KMS-11 (cell line): ENCODE results near the gene CNPY3.

ENCODE experiments used
- H2AFZ ChIP-seq: fragments of 200-600 bp; sonication (generic); 2 replicates; pipeline ENCODE4 v1.6.1; 2016; ENCODE audit warnings: antibody characterized with exemption, mixed run types, low read depth
- H3K27ac ChIP-seq: fragments of 200-600 bp; sonication (generic); 2 replicates; pipeline ENCODE4 v1.6.1; 2016; ENCODE audit warnings: mild to moderate bottlenecking, mixed run types
- H3K27me3 ChIP-seq: fragments of 200-600 bp; sonication (generic); 2 replicates; pipeline ENCODE4 v1.6.1; 2017; ENCODE audit warnings: mild to moderate bottlenecking, low read depth, mixed run types, moderate library complexity; ENCODE audit not compliant: insufficient read depth
- H3K36me3 ChIP-seq: fragments of 200-600 bp; sonication (generic); 2 replicates; pipeline ENCODE4 v1.6.1; 2017; ENCODE audit warnings: mild to moderate bottlenecking, mixed run types; ENCODE audit not compliant: insufficient read depth
- H3K4me1 ChIP-seq: fragments of 200-600 bp; sonication (generic); 2 replicates; pipeline ENCODE4 v1.6.1; 2016; ENCODE audit warnings: mild to moderate bottlenecking, low read depth, mixed run types; ENCODE audit not compliant: poor library complexity, severe bottlenecking
- H3K4me2 ChIP-seq: fragments of 200-600 bp; sonication (generic); 2 replicates; pipeline ENCODE4 v1.7.0; 2016; ENCODE audit warnings: mild to moderate bottlenecking, mixed run types
- H3K4me3 ChIP-seq: fragments of 200-600 bp; sonication (generic); IDR thresholded peaks from 2 replicates; pipeline ENCODE4 v1.6.1; 2017; ENCODE audit warnings: low read depth, low read length, mixed read lengths; ENCODE audit not compliant: insufficient read depth
- H3K79me2 ChIP-seq: fragments of 200-600 bp; sonication (generic); 2 replicates; pipeline ENCODE4 v1.6.1; 2016; ENCODE audit warnings: low read depth, mixed run types; ENCODE audit not compliant: insufficient read depth
- H3K9ac ChIP-seq: fragments of 200-600 bp; sonication (generic); 2 replicates; pipeline ENCODE4 v1.6.1; 2016; ENCODE audit warnings: mild to moderate bottlenecking, mixed run types
- H4K20me1 ChIP-seq: fragments of 200-600 bp; sonication (generic); 2 replicates; pipeline ENCODE4 v1.6.1; 2016; ENCODE audit warnings: mild to moderate bottlenecking, mixed run types; ENCODE audit not compliant: insufficient read depth
- TF ChIP-seq, protein P1 (sequence below): fragments of 200-600 bp; sonication (generic); conservative IDR thresholded peaks from 2 replicates; pipeline ENCODE4 v1.6.1; 2017; ENCODE audit warnings: low read depth, mild to moderate bottlenecking, antibody characterized with exemption, low read length, moderate library complexity, mixed read lengths

The CNPY3 gene

DNA sequence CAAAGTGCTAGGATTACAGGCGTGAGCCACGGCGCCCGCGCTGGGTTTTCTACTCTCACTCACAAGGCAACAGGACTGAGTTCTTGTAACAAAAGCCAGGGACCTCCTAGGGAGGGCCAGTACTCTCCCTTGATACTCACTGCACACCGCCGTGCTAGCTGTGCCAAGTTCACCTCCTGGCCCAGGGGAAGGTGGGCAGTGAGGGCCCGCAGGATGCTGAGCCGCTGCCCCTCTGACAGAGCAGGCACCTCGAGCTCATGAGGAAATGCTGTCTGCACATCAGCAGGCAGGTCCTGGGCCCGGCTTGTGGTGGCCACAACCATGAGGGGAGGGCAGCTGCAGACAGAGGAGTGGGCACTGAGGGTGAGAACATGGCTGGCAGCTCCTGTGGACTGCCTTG, 37.9 kb downstream of the CNPY3 start:
- no peak overlapping the region for H3K4me2 ChIP-seq
- no peaks in the 10 kb centered on the region for H3K79me2 ChIP-seq
- H3K27ac ChIP-seq = no peak overlapping the region
- no peaks in the 10 kb centered on the region for H3K36me3 ChIP-seq
- TF ChIP-seq, protein P1, sequence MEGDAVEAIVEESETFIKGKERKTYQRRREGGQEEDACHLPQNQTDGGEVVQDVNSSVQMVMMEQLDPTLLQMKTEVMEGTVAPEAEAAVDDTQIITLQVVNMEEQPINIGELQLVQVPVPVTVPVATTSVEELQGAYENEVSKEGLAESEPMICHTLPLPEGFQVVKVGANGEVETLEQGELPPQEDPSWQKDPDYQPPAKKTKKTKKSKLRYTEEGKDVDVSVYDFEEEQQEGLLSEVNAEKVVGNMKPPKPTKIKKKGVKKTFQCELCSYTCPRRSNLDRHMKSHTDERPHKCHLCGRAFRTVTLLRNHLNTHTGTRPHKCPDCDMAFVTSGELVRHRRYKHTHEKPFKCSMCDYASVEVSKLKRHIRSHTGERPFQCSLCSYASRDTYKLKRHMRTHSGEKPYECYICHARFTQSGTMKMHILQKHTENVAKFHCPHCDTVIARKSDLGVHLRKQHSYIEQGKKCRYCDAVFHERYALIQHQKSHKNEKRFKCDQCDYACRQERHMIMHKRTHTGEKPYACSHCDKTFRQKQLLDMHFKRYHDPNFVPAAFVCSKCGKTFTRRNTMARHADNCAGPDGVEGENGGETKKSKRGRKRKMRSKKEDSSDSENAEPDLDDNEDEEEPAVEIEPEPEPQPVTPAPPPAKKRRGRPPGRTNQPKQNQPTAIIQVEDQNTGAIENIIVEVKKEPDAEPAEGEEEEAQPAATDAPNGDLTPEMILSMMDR = no peak
- H2AFZ ChIP-seq = no peak overlapping the region
- no peaks in the 10 kb centered on the region for H4K20me1 ChIP-seq
- no peak overlapping the region for H3K9ac ChIP-seq
- no peaks in the 10 kb centered on the region for H3K27me3 ChIP-seq
- H3K4me3 ChIP-seq = no peak overlapping the region
- H3K4me1 ChIP-seq = no peaks in the 10 kb centered on the region

DNA sequence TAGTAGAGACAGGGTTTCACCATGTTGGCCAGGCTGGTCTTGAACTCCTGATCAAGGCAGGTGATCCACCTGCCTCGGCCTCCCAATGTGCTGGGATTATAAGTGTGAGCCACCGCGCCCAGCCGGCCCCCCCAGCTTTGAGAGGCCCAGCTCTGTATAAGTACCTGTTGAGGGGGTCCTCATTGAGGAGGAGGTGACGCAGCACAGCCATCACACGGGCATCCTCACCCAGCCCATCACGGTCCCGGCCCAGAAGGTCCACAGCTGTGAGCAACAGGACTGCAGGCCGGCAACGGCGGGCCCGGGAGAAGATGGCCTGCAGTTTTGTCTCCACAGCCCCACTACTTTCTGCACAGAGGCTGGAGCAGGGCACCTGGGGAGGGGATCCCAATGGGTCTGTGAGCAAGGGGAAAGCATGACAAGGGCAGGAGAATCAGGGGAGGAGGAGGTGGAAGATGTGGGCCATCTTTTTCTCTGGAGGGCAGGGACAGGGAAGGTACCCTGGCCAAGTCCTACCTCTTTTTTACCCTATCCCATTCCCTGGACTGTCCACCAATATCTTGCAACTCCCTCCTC, 38.9 kb downstream of the CNPY3 start:
- H3K4me3 ChIP-seq = no peak overlapping the region
- no peak overlapping the region for H2AFZ ChIP-seq
- no peak overlapping the region for H3K27ac ChIP-seq
- H3K79me2 ChIP-seq = no peaks in the 10 kb centered on the region
- H3K4me2 ChIP-seq = no peak overlapping the region
- H3K9ac ChIP-seq = no peak overlapping the region
- TF ChIP-seq, protein P1 = no peak
- no peaks in the 10 kb centered on the region for H3K36me3 ChIP-seq
- H3K27me3 ChIP-seq = no peaks in the 10 kb centered on the region
- no peaks in the 10 kb centered on the region for H3K4me1 ChIP-seq
- H4K20me1 ChIP-seq = no peaks in the 10 kb centered on the region

DNA sequence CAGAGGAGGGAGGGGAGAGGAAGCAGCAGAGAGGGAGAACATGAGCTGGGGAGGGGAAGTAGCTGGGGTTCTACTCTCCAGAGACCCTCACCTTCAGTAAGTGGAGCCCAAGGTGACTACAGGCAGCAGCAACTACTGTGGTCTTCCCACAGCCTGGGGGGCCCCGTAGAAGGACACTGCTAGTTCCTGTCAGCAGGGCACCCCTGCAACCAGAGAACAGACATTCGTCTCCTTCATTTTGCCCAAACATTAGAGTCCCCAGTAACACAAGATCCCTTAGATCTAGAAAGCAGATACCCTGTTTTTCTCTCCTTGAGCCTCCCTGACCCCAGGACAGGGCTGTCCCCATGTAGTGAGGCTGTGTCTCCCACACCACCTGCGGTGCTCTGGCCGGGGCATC, 39.5 kb downstream of the CNPY3 start:
- Histone ChIP-seq H3K4me2 (no peak overlapping the region), H2AFZ (no peak overlapping the region), H3K9ac (no peak overlapping the region), H3K27ac (no peak overlapping the region), H3K4me1 (no peaks in the 10 kb centered on the region), H4K20me1 (no peaks in the 10 kb centered on the region), H3K36me3 (no peaks in the 10 kb centered on the region), H3K79me2 (no peaks in the 10 kb centered on the region), H3K4me3 (no peak overlapping the region), H3K27me3 (no peaks in the 10 kb centered on the region)
- TF ChIP-seq, protein P1 = no peak

DNA sequence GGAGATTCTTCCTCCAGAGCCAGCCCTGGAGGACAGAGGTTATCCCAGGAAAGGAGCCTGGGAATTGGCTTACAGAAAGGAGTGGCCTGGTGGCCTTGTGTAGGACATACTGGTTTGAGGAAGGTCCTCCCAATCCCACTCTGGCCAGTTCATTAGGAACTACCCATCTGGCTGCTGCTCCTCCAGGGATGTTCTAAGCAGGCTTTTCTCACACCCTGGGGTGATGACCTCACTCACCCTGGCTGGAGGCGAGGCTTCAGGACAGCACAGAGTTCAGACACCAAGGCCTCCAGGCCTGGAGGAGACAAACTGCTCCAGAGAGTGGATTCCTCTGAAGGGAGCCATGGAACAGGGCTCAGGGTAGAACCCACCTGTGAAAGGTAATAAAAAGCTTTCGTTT, 40.2 kb downstream of the CNPY3 start:
- Histone ChIP-seq H4K20me1 (no peaks in the 10 kb centered on the region), H3K4me3 (no peak overlapping the region), H3K36me3 (no peaks in the 10 kb centered on the region), H3K27ac (no peak overlapping the region), H3K4me1 (no peaks in the 10 kb centered on the region), H3K79me2 (no peaks in the 10 kb centered on the region), H2AFZ (no peak overlapping the region), H3K9ac (no peak overlapping the region), H3K27me3 (no peaks in the 10 kb centered on the region), H3K4me2 (no peak overlapping the region)
- TF ChIP-seq, protein P1 = no peak

DNA sequence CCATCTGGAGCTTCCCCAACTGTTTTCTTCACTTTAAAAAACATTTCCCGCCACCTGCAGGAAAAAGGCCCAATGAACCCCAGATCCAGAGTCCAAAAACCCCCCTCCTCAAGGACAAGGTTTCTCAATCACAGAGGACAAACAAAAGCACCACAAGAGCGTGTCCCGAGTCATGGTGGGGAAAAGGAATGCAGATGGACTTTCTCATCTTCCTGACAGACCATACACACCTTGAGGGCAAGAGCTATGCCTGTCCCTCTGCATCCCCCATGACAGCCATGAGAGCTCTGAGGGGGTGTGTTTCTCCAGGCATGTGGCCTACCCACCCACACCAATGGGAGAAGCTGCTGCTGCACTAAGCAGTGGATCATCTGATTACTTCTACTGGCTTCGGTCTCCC, 40.7 kb downstream of the CNPY3 start:
- no peaks in the 10 kb centered on the region for H3K79me2 ChIP-seq
- H3K4me3 ChIP-seq = no peak overlapping the region
- H3K36me3 ChIP-seq = no peaks in the 10 kb centered on the region
- TF ChIP-seq, protein P1 = no peak
- no peak overlapping the region for H3K27ac ChIP-seq
- H4K20me1 ChIP-seq = no peaks in the 10 kb centered on the region
- H3K4me2 ChIP-seq = no peak overlapping the region
- H3K4me1 ChIP-seq = no peaks in the 10 kb centered on the region
- no peaks in the 10 kb centered on the region for H3K27me3 ChIP-seq
- no peak overlapping the region for H3K9ac ChIP-seq
- H2AFZ ChIP-seq = no peak overlapping the region
